ENCODE data around the gene CLSTN2.

CLSTN2 gene

GRCh38 chr3:140468407-140468806 is 533.4 kb downstream of the CLSTN2 start:
- DNase-seq = no peak

DNA sequence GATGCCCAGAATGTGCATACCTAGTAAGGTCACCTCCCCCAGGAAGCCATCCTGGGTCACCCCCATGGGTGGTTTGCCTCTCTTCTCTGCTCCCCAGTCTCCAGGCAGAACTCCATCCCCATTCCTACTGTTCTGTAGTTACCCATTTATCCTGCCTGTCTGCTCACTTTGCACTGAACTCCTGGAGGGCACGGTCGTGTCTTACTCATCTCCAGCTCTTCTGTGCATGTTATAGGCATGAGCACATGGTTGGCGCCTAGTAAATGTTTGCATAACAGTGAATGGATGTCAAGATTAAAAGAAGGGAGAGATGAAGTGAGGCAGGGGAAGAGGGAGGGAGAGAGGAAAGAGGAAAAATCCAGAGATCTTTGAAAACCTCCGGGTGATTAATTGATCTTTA is 534.5 kb downstream of the CLSTN2 start:
- DNase-seq = no peak

DNA sequence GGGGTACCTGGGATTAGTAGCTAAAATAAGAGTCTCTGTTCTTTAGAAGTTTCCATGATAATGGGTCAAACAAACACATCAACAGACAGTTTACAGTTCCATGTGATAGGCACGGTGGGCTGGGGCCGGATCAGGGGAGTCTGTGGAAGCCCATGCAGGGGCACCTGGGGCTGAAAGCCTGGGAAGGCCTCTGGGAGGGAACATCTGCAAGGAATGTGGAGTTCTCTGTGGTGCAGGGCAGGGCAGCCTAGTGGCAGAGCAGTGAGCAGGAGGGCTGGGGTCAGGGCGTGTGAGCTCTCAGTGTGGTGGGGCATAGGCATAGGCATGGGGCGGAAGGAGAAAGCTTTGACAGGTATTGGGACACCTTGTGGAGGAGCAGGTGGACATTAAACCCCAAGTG is 535.2 kb downstream of the CLSTN2 start:
- DNase-seq = no peak

DNA sequence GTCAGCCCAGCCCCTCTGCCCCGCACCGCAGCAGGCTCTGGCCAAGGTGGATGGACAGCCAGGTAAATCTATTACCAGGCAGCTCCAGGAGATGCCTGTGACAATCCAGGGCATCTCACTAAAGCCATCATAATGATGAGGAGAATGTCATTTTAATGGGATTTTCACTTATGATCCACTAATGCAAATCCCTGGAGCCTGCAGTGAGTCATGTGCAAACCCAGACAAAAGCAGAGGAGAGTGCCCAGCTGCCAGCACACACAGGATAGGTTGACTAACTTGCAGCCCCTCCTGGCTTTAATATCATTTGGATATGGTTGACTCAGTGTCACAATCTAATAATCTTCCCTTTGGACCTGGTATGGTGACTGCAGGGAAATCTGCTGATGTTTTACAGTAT is 536.0 kb downstream of the CLSTN2 start:
- DNase-seq = peak; percentile 44

DNA sequence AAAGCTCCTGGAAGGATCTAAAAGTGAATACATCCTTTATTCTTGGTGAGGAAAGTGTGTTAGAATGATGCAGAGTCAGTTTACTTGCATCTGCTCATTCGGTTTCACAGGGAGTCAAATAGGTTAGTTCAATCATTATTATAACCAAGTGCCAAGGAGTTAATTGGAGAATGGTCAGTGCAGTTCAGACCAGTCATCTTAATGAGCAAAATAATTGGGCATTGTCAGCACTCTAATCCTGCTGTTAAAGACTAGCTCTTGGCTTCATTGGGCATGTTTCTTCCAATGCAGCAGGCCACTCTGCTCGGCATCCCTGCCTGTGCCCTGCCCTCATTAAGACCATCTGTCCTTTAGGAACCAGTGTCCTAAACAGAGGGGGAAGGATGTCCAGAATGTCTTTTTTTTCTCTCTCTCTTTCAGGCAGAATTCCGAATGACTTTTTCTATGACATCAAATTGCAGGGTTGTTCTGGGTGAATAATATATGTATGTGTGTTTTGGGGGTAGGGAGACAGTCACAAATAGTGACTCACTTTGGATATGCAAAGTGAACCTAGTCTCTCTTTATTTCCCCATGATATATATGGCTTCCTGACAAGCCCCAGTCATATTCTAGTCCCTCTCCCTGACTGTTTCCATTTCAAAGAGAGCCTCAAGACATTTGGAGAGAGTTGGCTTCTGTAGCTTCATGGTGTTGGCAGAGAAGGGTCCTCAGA is 537.5 kb downstream of the CLSTN2 start:
- no peak for DNase-seq

GRCh38 chr3:140487566-140487965 is 552.6 kb downstream of the CLSTN2 start:
- DNase-seq = no peak

- DNase-seq = no peak
These were observed 558.3 kb downstream of the CLSTN2 start for GRCh38 chr3:140493271-140493670.

- no peak for DNase-seq
These were observed 560.0 kb downstream of the CLSTN2 start for GRCh38 chr3:140494970-140495369.

GRCh38 chr3:140497331-140497730 is 562.3 kb downstream of the CLSTN2 start:
- no peak for DNase-seq

- DNase-seq = no peak
These were observed 564.3 kb downstream of the CLSTN2 start for GRCh38 chr3:140499114-140499757.

DNA sequence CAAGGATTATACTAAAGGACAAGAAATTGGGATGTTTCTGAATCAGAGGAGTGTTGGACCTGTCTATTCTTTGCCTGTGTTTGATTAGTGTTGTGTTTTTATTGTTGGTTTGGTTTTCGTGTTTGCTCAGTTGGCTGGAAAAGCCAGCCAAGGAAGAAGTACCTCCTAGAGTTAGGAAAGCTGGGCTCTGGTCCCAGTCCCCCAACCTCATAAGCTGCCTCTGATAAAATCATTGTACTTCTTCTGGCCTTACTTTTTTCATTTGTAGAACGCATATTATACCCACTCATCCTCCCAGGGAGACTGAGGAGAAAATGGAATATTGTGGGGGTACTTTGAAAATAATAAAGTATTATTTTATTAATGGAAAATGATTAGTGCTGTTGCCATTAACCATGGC is 565.5 kb downstream of the CLSTN2 start:
- no peak for DNase-seq

GRCh38 chr3:140501061-140501769 is 566.2 kb downstream of the CLSTN2 start:
- DNase-seq = no peak

DNA sequence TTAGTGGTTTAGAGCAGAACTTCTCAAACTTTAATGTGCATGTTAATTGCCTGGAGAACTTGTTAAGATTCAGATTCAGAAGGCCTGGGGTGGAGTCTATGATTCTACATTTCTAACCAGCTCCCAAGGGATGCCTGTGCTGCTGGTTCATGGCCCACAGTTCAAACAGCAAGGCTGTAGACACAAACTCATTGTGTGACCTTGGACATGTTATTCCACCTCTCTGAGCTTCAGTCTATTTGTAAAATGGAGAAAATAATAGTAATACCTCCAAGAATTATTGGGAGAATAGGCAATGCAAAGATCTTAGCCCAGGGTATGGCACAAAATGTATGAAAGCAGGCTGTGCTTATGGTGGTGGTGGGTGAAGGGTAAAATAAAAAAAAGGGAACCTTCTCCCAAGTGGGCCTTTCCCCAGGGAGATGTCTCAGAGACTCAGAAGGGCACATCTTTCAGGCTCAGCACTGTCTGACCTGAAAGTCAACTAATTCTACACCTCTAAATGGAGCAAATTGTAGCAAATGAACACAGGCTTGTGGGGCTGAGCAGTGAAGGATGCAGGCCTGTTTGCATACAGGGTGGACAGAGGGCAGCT is 566.9 kb downstream of the CLSTN2 start:
- no peak for DNase-seq

GRCh38 chr3:140505213-140505612 is 570.2 kb downstream of the CLSTN2 start:
- DNase-seq = no peak

GRCh38 chr3:140505876-140506275 is 570.9 kb downstream of the CLSTN2 start:
- no peak for DNase-seq

- no peak for DNase-seq
These were observed 573.6 kb downstream of the CLSTN2 start for GRCh38 chr3:140508550-140508949.

- no peak for DNase-seq
These were observed 574.5 kb downstream of the CLSTN2 start for GRCh38 chr3:140509534-140509933.

DNA sequence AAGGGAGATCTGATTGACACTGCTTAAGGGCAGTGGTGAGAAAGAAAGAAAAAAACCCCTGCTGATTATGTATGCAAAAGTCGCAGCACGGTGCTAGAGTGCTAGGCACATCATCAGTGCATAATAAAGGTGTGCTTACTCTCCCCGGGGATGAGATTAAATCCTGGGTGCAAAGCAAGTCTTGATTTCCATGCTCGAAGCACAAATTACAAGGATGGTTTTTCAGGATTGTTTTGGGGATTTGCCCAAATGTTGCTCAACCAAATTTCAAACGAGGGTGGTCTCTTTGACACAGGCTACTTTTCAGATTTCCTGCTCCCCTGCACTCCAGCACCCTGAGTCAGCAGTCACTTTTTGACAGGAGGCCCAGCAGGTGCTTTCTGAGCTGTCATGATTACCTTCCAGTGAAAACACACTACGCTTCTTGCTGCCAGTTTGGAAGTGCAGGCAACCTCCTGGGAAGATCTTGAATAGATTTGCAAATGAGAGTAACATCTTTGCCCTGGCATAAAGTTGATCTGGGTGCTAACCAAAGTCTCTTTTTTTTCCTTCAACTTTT is 575.4 kb downstream of the CLSTN2 start:
- DNase-seq = no peak

- no peak for DNase-seq
These were observed 586.9 kb downstream of the CLSTN2 start for GRCh38 chr3:140521751-140522445.

- no peak for DNase-seq
These were observed 587.8 kb downstream of the CLSTN2 start for GRCh38 chr3:140522653-140523380.

- DNase-seq = no peak
These were observed 588.6 kb downstream of the CLSTN2 start for GRCh38 chr3:140523600-140523999.

GRCh38 chr3:140527156-140527555 is 592.2 kb downstream of the CLSTN2 start:
- no peak for DNase-seq
